HG03175 (cell line): Measurements from ENCODE around the gene RNF34.
"Not testable (repeated sequence)": the region's sequence is repeated elsewhere in the genome, so short reads cannot be mapped to it uniquely, and the experiment has no call there.

Experiments used
- ATAC-seq: cut with Tn5 transposase; IDR thresholded peaks from one replicate; pipeline ENCODE4 v1.9.1; 2021; ENCODE audit warnings: mild to moderate bottlenecking, moderate library complexity; ENCODE audit not compliant: unreplicated experiment

Gene RNF34

GRCh38 chr12:121399391-121400331 lies at the start of gene RNF34:
RNF34 (plus strand) TSS chr12:121400118; CDS start chr12:121400213, 95 bp downstream.
- peak; percentile 93 for ATAC-seq

- ATAC-seq, result peak; percentile 97
These were observed 47.9 kb upstream of the RNF34 start, which contains the start of gene ANAPC5 for GRCh38 chr12:121351820-121352681. ANAPC5 (minus strand) TSS chr12:121352411; CDS start chr12:121352340, 71 bp downstream.

- ATAC-seq, result peak; percentile 30
These were observed 47.3 kb upstream of the RNF34 start for GRCh38 chr12:121352682-121353018.

GRCh38 chr12:121355818-121356217 lies 44.1 kb upstream of the RNF34 start:
- no peak for ATAC-seq

- no peak for ATAC-seq
These were observed 43.3 kb upstream of the RNF34 start for GRCh38 chr12:121356657-121357056.

GRCh38 chr12:121357331-121357730 lies 42.6 kb upstream of the RNF34 start:
- no peak for ATAC-seq

GRCh38 chr12:121358073-121358472 lies 41.8 kb upstream of the RNF34 start:
- no peak for ATAC-seq

GRCh38 chr12:121364683-121365121 lies 35.2 kb upstream of the RNF34 start:
- ATAC-seq, result no peak

GRCh38 chr12:121365416-121366062 lies 34.4 kb upstream of the RNF34 start:
- no peak for ATAC-seq

- ATAC-seq, result no peak
These were observed 33.9 kb upstream of the RNF34 start for GRCh38 chr12:121366063-121366459.

GRCh38 chr12:121371404-121371803 lies 28.5 kb upstream of the RNF34 start:
- no peak for ATAC-seq

- no peak for ATAC-seq
These were observed 26.2 kb upstream of the RNF34 start for GRCh38 chr12:121373755-121374154.

- ATAC-seq, result not testable (repeated sequence)
These were observed 25.6 kb upstream of the RNF34 start for GRCh38 chr12:121374336-121374735.

GRCh38 chr12:121374945-121375584 lies 24.9 kb upstream of the RNF34 start:
- not testable (repeated sequence) for ATAC-seq

- no peak for ATAC-seq
These were observed 22.9 kb upstream of the RNF34 start for GRCh38 chr12:121376754-121377697.

GRCh38 chr12:121378736-121379135 lies 21.2 kb upstream of the RNF34 start:
- ATAC-seq, result no peak

- no peak for ATAC-seq
These were observed 20.0 kb upstream of the RNF34 start for GRCh38 chr12:121379945-121380344.

GRCh38 chr12:121383601-121384021 lies 16.3 kb upstream of the RNF34 start:
- no peak for ATAC-seq

GRCh38 chr12:121384891-121385290 lies 15.0 kb upstream of the RNF34 start:
- ATAC-seq, result not testable (repeated sequence)
